HK-2 (cell line): Measurements from ENCODE around the gene SHPK.

Experiments
- DNase-seq: peaks from one replicate; pipeline ENCODE4 v3.0.0-alpha.2; 2018; ENCODE audit not compliant: unreplicated experiment

Gene SHPK

DNA sequence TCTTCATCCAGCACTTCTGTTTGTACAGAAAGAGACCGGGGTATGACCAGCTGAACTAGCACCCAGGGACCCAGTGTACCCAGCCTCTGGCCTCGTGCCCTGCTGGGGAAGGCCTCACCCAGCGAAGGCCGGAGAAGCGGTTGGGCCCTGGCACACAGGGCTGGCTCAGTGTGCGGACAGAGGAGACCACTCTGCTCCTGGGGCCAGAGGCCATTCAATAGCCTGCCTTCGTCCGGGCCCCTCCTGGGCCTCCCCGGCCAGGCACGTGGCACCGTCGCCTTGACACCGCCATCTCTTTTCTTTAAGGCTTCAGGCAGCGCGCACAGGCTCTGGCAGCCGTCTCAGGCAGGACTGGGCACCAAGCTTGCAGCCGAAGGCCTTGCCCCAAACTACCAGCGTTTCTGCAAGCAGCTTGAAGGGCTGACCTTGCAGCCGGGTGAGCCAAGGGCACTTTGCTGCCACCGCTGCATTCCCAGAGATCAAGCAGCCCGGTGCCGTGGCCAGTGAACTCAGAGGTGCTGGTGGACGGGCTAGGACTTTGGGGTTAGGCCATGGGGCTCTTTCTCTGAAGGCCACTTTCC lies 24.4 kb upstream of the SHPK start:
- no peak for DNase-seq

DNA sequence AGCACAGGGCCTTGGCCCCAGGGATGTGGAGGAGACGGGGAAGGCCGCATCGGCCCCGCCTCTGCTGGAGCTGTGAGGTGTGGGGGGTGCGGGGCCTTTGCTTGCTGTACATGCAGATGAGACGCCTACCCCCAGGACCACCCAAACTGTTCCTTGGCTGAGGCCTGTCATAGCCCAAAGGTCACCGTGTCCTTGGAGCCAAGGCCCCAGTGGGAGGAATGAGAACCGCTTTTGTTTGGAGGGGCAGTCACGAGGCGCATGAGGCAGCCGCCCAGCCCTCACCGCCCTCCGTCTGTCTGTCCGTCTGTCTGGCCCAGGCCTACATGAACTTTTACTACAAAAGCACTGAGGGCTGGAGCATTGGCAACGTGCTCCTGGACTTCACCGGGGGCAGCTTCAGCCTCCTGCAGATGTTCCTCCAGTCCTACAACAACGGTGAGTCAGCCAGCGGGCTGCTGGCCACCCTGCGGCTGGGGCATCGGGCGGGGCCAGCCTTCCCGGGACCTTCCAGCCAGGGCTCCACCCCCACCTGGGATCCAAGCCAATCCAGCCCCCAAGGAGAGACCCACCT lies 23.6 kb upstream of the SHPK start:
- DNase-seq, result peak; percentile 80

DNA sequence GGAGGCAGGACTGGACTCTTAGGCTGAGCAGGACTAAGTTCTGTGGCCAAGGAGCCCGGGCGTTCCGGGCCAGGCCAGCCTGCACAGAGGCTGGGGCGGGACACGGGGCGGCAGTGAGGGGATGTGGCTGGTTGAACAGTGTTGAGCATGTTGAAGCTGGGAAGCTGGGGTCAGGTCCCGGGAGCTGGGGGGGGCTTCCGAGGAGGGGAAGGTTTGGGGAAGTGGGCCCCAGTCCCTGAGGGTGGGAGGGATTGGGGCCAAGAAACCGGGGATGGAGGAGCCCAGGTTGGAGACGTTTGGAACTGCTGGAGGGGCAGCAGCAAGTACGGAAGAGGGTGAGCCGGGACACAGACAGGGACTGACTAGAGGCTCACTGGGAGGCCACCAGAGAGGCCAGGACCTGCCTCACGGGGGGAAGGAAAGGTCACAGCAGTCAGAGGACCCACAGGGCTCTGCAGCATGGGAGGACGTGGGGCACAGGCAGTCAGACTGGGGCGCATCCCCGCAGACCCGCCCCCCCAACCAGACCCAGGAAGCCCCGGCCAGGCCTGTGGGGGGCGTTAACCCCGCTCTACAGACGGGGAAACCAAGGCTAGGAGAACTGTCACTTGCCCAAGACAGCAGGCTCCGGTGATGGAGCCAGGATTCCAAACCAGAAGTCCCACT lies 22.9 kb upstream of the SHPK start:
- no peak for DNase-seq

DNA sequence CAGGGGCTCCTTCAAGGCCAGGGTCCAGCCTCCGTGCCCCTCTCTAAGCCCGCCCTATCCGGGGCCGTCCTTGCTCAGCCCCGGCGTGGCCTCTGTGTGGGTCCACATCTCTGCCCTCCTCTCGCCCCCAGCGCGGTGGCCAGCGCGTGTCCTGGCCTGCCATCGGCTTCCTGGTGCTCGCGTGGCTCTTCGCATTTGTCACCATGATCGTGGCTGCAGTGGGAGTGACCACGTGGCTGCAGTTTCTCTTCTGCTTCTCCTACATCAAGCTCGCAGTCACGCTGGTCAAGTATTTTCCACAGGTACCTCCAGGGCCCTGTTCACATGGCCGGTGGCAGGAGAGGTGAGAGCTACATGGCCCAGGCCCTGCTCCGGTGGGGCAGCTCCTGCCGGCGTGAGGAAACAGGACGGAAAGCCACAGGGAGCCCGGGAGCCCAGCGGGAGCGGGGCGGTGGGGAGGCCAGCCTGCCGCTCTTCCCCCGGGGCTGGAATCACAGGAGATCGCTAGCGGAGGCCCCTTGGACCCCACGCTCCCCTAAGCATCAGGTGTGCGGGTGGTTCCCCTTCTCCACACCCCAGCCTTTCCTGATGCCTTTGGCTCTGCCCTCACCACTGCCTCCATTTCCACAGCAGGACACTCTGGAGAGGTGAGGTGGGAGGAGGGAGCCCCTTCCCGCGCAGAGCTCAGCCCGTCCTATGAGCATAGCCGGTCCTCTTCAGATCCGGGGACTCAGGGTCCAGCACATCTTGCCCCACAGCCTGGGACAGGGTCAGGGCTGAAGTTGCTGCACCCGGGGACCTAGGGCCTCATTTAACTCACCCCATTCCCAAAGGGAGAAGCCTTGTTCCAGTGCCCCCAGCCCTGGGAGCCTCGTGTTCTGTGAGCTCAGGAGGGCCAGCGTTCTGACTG lies 22.1 kb upstream of the SHPK start:
- DNase-seq, result no peak

DNA sequence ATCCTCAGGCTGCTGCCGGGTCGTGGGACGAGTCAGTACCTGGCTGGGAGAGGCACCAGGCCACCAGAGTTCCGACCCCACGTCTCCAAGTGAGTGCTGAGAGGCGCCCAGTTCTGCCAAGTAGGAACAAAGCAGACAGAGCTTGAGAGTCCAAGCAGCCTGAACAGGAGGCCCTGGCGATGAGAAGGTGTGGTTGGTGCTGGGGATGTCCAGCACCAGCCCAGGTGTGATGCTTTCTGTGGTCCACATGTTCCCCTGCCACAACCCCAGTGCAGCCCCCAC lies 21.5 kb upstream of the SHPK start:
- DNase-seq, result no peak

DNA sequence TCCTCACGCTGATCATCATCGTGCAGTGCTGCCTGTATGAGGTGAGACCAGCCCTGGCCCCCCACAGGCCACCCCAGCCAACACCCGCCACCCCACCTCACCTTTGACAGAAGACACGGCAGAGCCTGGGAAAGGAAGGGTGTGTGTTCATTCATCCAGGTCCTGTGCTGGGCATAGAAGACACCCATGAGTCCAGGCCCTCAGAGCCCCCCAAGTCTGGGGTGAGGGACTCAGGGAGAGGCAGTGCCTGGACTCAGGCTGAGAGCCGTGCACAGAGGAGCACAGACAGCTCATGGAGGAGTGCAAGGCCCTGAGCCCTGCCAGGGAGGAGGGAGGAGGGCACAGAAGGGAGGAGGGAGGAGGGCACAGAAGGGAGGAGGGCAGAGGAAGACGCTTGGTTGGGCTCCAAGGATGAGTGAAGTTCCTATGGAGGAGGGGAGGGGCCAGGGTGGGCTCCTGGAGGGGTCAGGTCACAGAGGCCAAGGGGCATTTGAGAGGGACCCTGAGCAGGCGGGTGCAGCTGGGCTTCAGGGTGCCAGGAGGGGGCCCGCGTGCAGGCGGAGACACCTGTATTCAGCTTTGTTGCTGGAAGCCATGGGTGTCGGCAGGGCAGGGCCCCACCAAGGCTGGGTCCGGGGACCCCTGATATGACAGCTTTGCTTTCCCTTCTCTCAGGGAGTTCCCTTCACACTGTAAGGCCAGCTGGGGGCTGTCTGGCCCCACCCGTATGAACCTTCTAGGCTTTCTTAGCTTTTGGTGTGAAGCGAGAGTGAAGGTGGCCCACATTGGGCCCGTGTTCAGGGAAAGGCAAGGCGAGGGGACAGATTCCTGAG lies 20.9 kb upstream of the SHPK start:
- no peak for DNase-seq

DNA sequence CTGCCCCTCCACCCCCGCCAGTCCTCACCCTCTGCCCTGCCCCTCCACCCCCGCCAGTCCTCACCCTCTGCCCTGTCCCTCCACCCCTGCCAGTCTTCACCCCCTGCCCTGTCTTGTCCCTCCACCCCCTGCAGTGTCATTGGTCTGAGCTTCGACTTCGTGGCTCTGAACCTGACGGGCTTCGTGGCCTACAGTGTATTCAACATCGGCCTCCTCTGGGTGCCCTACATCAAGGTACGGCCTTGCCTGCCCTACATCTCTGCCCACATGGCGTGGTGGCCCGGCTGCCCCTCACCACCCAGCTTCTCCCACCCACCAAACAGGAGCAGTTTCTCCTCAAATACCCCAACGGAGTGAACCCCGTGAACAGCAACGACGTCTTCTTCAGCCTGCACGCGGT lies 20.3 kb upstream of the SHPK start:
- DNase-seq, result no peak

DNA sequence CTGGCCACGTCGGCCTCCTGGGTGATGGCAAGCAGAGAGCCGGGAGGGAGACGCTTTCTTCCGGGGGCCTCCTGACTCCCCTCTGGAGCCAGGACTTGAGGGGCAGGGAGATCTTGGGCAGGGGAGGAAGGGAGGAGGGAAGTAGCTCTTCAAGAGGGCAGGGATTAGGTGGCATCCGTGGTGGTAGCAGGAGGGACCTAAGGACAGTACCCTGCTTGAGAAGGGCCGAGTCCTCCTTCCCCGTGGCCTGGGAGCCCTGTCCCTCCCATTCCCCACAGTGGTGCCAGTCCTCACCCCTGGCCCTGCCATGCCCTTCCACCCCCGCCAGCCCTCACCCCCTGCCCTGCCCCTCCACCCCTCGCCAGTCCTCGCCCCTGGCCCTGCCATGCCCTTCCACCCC lies 19.7 kb upstream of the SHPK start:
- no peak for DNase-seq

DNA sequence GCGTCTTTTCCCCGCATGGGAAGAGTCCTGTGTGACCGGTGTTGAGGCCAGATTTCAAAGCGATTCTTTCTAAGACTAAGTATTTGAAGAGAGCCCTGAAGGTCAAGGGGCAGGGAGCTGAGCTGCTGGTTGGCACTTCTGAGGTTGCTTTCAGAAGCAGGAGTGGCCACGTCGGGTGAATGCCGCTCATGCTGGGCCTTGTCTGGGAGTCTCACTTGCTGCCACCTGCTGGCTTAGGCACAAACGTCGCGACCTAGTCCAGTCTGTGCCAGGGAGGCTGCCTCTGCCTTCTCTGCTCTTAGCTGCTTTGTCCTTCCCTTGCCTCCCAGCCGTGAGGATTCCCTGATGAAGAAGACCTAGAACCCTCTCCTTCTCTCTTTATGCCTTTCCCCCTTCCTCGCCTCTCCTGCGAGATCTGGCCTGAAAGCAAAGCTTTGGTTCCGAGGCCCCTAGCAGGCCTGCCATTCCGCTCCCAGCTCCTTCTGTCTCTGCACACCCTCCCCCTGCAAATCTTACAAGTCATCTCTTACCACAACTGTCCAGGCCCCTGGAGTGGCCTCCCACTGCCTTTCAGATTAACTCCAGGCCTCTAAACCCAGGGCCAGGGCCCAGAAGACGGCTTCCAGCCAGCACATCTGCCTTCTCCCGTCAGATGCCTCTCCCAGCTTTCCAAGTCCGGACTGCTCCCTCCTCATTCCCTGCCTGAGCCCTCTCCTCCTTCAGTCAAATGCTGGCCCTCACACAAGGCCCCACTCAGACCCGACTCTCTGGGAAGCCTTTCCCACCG lies 11.9 kb upstream of the SHPK start:
- DNase-seq, result no peak

DNA sequence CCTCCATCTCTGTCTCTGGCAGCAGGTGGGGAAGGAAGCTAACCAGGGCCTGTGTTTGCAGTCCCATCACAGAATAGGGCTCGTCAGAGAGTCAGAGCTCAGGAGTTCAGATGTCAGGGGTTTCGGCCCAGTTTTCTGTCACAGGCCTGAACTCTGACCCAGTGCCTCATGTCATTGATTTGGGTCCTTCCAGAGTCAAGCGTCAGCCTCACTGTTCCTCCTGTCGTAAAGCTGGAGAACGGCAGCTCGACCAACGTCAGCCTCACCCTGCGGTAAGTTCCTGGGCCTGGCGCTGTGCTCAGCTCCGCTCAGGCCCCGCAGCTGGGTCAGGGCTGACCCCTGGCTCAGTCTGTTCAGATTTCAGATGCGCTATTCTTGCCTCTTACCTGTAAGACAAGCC lies 11.2 kb upstream of the SHPK start:
- DNase-seq, result no peak

DNA sequence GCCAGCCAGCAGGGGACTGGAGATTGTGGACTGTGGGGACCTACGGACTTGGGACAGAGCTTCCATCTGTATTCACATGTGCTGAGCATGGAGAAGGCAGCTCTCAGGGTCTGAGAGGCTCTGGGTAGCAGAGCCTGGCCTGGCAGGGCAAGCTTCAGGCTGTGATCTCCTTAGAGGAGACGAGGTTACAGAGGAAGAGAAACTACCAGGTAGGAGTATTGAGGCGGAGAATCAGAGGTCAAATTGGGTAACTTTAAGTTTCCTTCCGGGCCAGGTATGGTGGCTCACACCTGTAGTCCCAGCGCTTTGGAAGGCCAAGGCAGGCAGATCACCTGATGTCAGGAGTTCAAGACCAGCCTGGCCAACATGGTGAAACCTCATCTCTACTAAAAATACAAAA lies 9.3 kb upstream of the SHPK start:
- no peak for DNase-seq

DNA sequence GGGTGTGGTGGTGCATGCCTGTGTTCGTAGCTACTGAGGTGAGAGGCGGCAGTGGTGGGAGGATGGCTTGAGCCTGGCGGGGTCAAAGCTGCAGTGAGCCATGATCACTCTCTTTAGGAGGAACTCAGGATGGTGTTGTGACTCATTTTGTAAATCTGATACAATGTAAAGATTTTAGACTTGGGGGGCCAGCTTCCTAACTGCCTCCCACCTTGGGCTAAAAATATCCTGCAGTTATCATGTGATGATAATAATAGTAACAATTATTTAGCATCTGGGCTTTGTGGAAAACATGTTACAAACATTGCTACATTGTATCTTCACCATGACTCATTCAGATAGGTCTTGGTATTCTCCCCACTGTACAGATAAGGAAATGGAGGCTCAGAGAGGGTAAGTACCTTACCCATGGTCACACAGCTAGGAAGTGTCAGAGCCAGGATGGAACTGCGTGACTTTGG lies 7.9 kb upstream of the SHPK start:
- DNase-seq, result no peak

DNA sequence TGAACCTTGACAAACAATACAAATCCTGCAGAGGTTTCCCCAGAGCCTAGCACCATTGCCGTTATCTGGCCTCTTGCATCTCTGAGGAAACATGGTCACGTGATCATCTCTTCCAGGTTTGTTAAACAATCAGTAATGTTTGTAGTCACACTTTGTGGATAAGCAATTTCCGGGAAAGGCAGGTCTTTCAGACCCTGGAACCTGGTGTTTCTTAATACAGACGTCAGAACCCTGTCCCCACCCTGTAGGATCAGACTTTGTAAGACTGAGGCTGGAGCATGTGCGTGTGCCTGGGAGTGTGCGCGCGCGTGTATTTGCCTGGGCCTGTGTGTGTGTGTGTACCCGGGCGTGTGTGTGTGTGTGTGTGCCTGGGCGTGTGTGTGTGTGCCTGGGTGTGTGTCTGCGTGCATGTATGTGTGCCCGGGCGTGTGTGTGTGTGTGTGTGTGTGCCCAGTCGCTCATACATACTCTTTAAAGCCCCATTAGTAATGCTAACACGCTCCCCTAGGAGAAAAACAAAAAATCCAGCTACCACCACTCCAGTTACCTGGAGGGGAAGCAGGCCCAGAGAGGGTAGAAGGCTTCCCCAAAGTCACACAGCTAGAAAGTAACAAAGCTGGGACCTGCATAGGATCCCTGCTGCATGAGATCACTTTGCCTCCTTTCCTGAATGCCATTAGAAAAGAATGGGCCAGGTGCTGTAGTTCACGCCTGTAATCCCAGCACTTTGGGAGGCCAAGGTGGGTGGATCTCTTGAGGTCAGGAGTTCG lies 5.9 kb upstream of the SHPK start:
- DNase-seq, result no peak

DNA sequence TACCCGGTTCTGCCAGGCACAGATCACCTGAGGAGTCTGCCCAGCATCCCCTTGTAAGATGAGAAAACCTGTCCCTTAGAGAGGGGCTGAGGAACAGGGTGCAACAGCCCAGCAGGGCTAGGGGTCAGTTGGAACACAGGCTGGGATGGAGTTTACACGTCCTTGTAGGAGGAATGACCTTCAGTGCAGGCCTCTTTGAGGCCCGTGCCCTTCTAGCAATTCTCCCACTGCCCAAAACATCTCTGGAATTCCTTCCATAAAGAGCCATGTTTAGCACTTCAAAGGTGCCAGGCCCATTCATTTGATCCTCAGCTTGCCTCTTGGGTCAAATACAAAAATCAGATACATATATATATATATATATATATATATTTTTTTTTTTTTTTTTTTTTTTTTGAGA lies 5.0 kb upstream of the SHPK start:
- no peak for DNase-seq

DNA sequence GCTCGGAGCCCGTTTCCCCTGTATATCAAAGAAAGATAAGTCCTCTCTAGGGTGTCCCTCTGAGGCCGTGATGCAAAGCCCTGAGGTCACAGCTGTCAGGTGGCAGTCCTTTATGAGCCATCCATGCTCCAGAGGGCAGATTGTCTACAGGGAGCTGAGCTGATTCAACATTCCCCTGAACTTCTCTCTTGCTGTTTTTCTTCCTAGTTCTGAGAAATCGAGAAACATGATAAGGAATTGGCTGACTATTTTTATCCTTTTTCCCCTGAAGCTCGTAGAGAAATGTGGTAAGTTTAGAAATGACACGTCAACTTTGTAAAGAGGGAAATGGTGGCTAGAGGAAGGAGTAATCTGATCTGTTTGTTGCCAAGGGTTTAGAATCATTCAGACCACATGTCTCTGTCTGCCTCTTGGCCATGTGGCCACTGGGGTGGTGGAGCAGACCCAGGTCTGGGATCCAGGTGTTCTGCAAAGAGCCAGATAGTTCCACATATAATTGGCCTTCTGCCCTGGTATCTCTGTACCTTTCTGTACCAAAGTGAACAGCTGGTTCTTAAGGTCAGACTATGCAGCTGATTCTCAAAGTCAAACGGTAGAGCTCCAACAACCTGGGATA lies 4.0 kb upstream of the SHPK start:
- no peak for DNase-seq

DNA sequence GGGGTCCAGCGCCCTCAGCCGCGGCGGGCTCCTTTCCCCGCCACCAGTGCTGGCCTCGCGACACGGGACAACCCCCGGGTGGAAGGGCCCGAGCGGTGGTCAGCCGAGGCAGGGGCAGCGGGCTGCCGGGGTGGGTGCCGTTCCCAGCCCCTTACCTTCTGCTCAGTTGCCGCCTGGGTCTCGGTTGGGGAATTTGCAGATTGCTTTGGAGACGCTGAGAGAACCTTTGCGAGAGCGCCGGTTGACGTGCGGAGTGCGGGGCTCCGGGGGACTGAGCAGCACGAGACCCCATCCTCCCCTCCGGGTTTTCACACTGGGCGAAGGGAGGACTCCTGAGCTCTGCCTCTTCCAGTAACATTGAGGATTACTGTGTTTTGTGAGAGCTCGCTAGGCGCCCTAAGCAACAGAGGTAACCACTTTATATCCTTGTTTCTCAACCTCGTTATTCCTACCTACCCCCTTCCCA lies 891 bp upstream of the SHPK start:
- no peak for DNase-seq

DNA sequence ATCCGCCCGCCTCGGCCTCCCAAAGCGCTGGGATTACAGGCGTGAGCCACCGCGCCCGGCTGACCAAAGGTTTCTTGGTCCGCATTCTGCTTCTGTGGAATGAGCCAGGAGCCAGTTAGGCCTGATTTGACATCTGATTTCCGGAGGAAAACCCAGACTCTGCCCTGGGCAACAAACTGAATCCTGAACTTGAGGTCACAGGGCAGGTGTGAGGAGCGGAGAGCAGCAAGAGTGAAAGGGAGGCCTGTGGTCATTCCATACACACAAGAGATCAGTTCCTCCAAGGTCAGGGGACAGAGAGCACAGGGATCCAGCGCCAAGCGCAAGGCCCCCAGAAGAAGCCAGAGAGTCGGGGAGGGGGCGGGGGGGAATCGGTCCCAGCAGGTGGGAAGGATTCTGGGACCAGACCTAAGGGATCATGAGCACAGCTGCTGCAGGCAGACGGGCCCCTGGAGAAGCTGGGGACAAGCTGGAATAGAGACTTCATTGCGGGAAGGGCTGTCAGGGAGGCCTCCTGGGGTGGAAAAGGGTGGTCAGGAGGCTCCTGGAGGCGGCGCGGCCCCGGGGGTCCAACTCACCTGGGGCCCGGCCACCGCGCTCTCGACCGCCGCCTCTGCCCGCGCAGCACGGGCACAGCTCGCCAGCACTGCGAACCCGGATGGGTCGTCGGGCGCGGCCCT lies 436 bp downstream of the SHPK start:
- DNase-seq, result no peak

DNA sequence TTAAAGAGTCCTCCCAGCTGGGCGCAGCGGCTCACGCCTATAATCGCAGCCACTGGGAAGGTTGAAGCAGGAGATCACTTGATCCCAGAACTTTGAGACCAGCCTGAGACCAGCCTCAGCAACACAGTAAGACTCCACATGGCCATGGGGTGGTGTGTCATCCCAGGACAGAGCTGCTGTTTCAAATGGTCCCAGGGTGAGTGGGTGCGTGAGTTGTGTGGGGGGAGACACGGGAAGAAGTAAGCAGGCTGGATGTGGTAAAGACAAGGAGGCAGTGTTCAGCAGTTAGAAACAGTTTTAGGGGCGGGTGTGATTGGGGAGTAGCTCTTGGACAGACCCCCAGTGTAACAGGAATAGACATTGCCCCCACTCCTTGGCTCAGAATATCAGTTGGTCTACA lies 3.8 kb downstream of the SHPK start:
- DNase-seq, result no peak

DNA sequence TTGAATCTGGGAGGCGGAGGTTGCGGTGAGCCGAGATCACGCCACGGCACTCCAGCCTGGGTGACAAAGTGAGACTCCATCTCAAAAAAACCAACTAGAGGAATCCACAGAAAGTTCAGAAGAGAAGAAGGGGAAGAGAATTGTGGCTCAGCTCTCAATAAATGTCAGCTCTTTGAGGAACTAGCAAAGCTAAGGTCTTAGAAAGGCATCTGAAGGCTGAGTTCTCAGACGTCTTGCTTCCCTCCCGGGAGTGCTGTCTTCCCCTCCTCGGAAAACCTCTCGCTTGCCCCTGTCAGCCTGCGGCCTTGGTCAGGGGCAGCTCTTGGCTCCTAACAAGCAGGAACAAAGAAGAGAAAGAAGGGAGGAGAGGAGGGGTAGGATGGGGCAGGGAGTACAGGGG lies 5.3 kb downstream of the SHPK start:
- DNase-seq, result no peak
